ENCODE data around the gene ITPR1. TPM values are rescaled to one million over a fixed set of nuclear protein-coding genes. Genes with fewer than 3 reads are reported as not detected.

ITPR1 gene
- total RNA-seq, 4 donors from 2014 or later: 56.1 to 71.2 (median 61.9) TPM

DNA sequence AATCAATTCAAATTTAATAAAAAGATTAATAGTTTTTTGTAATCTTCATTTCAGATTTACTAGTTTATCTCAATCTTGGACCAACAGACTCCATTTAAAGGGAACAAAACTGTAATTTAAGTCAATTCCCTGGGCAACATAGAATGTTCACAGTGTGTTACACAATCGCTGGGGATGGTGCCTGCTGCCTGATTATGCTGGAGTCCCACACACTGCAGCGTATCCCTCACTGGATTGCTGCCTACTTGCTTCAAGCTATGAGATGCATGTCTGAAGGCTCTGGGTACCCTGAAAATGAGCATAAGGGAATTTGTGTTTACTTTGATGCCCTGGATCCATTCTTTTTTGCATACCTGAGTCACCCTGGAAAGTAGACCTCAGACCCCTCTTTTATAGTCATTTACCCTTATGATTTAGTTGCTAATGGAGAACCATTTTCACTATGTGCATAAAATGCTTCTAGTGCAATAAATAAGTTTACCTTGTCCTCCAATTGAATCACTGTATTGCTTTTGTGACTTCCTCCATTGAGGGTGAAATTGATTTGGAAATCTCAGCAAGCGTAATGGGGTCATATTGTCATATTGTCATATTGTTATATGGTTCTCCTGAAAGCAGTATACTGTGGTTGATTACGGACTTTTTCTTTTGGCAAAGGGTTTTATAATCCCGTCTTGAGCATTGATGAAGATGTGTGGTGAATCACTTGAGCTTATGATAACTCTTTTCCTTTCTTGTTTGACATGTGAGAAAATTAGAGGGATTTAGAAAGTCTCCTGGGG lies 35.9 kb downstream of the ITPR1 start:
- WGBS, 2 donors: 74 to 77% methylated on average over 5 of the region's 5 CpGs
- Histone ChIP-seq H3K36me3 (no peaks in the 10 kb centered on the region), H3K27ac (no peak overlapping the region), H3K4me1 (peaks cover 0 to 12% (median 5%) of the 10 kb centered on the region in 4 donors), H3K9me3 (no peaks in the 10 kb centered on the region), H3K4me3 (no peak overlapping the region), H3K27me3 (no peaks in the 10 kb centered on the region)
- no peak for DNase-seq (ENCODE audit: low spot score in 2 of 2)
- TF ChIP-seq EP300 (IDR thresholded peaks at IDR 0.05): no peak
- TF ChIP-seq, protein P1, sequence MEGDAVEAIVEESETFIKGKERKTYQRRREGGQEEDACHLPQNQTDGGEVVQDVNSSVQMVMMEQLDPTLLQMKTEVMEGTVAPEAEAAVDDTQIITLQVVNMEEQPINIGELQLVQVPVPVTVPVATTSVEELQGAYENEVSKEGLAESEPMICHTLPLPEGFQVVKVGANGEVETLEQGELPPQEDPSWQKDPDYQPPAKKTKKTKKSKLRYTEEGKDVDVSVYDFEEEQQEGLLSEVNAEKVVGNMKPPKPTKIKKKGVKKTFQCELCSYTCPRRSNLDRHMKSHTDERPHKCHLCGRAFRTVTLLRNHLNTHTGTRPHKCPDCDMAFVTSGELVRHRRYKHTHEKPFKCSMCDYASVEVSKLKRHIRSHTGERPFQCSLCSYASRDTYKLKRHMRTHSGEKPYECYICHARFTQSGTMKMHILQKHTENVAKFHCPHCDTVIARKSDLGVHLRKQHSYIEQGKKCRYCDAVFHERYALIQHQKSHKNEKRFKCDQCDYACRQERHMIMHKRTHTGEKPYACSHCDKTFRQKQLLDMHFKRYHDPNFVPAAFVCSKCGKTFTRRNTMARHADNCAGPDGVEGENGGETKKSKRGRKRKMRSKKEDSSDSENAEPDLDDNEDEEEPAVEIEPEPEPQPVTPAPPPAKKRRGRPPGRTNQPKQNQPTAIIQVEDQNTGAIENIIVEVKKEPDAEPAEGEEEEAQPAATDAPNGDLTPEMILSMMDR (IDR thresholded peaks at IDR 0.05): no peak
- no peak for TF ChIP-seq POLR2A (IDR thresholded peaks at IDR 0.05)

GRCh38 chr3:4529876-4530588 lies 36.9 kb downstream of the ITPR1 start:
- no peak overlapping the region for H3K27ac ChIP-seq
- no peak for DNase-seq (ENCODE audit: low spot score in 2 of 2)
- 79 to 83% methylated on average over 7 of the region's 7 CpGs for whole genome bisulfite sequencing, 2 donors
- TF ChIP-seq, protein P1 (IDR thresholded peaks at IDR 0.05): no peak
- TF ChIP-seq EP300 (IDR thresholded peaks at IDR 0.05) (no peak), POLR2A (IDR thresholded peaks at IDR 0.05) (no peak)
- no peaks in the 10 kb centered on the region for H3K36me3 ChIP-seq
- H3K4me1 ChIP-seq: peaks cover 0 to 10% (median 2%) of the 10 kb centered on the region in 4 donors
- H3K9me3 ChIP-seq: no peaks in the 10 kb centered on the region
- no peak overlapping the region for H3K4me3 ChIP-seq
- H3K27me3 ChIP-seq: no peaks in the 10 kb centered on the region

DNA sequence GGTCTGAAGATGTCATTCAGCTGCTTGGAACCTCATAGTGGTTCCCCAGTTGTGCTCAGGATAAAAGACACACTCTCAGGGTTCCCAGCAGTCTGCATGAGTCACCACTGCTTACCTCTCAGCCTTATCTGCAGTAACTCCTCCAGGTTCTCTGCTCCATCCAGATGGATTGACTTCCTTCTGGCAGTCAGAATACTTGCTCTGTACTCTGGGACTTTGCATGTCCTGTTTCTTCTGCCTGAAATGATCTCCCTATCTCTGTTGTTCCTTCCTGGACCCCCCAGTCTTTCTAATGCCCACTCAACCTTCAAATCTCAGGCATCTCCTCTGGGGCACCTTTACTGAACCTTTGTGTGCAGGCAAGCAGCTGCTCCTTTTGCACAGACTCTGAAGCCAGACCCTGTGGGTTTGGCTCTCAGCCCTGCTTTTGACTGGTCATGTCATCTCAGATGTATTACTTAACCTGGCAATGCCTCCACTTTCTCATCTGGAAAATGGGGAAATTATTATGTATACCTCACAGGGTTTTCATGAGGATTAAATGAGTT lies 38.4 kb downstream of the ITPR1 start:
- Histone ChIP-seq H3K27ac (no peak overlapping the region), H3K4me3 (no peak overlapping the region), H3K4me1 (peaks cover 0 to 10% (median 2%) of the 10 kb centered on the region in 4 donors), H3K27me3 (no peaks in the 10 kb centered on the region), H3K36me3 (no peaks in the 10 kb centered on the region), H3K9me3 (no peaks in the 10 kb centered on the region)
- no peak for DNase-seq (ENCODE audit: low spot score in 2 of 2)
- TF ChIP-seq, protein P1 (IDR thresholded peaks at IDR 0.05): no peak
- TF ChIP-seq POLR2A (IDR thresholded peaks at IDR 0.05): no peak
- no peak for TF ChIP-seq EP300 (IDR thresholded peaks at IDR 0.05)

GRCh38 chr3:4532535-4533112 lies 39.5 kb downstream of the ITPR1 start:
- no peak for DNase-seq (ENCODE audit: low spot score in 2 of 2)
- H3K4me1 ChIP-seq: peaks cover 0 to 10% (median 2%) of the 10 kb centered on the region in 4 donors
- TF ChIP-seq EP300 (IDR thresholded peaks at IDR 0.05): no peak
- TF ChIP-seq POLR2A (IDR thresholded peaks at IDR 0.05): no peak
- TF ChIP-seq, protein P1 (IDR thresholded peaks at IDR 0.05): no peak
- WGBS, 2 donors: 51 to 64% methylated on average over 11 of the region's 11 CpGs
- H3K4me3 ChIP-seq: no peak overlapping the region
- H3K27ac ChIP-seq: peak overlapping the region in 1 of 4 donors; percentile 6
- H3K9me3 ChIP-seq: peaks cover 0 to 3% (median 0%) of the 10 kb centered on the region in 4 donors
- no peaks in the 10 kb centered on the region for H3K36me3 ChIP-seq
- H3K27me3 ChIP-seq: no peaks in the 10 kb centered on the region
